H1 (cell line): Measurements from ENCODE around the gene WBP11. TPM values are rescaled to one million over a fixed set of nuclear protein-coding genes. Genes with fewer than 3 reads are reported as not detected.

ENCODE experiments used
- CTCF ChIA-PET: fragments of 300-600 bp; sonication (Branson Sonifier 250); formaldehyde crosslinking; loops from one replicate; lab custom pipeline; 2021; ENCODE audit not compliant: partially characterized antibody; lab: Charles Lee
- POLR2A ChIA-PET: fragments of 300-600 bp; sonication (Branson Sonifier 250); formaldehyde crosslinking; loops from one replicate; lab custom pipeline; 2021; ENCODE audit warnings: inconsistent platforms; ENCODE audit not compliant: partially characterized antibody; lab: Charles Lee
- DNase-seq, 2 experiments: peaks; one replicate each; pipeline versions ENCODE4 v3.0.0 to v3.0.0-alpha.2; 2010 to 2022; ENCODE audit warnings: low spot score in 2 of 2, low read depth in 1 of 2, mixed read lengths in 1 of 2
- FAIRE-seq: peaks from 2 replicates; lab custom pipeline; 2011; peaks lifted over from hg19 to GRCh38; lab: Jason Lieb, UNC
- H2AFZ ChIP-seq: 2 replicates; pipeline ENCODE4 v1.8.1; 2012; ENCODE audit warnings: low read length, inconsistent platforms
- H2AK5ac ChIP-seq: 2 replicates; pipeline ENCODE4 v1.6.1; 2013; ENCODE audit warnings: low read depth, low read length
- H2BK120ac ChIP-seq: replicated peaks from 2 replicates; pipeline ENCODE3; 2013; ENCODE audit warnings: low read depth, low read length, inconsistent platforms
- H2BK12ac ChIP-seq: 2 replicates; pipeline ENCODE4 v1.6.1; 2013; ENCODE audit warnings: low read depth, low read length
- H2BK15ac ChIP-seq: 2 replicates; pipeline ENCODE4 v1.6.1; 2013; ENCODE audit warnings: low read length
- H2BK20ac ChIP-seq: 2 replicates; pipeline ENCODE4 v1.6.1; 2013; ENCODE audit warnings: low read length
- H2BK5ac ChIP-seq: 2 replicates; pipeline ENCODE4 v1.6.1; 2013; ENCODE audit warnings: low read depth, low read length
- H3K14ac ChIP-seq: 2 replicates; pipeline ENCODE4 v1.6.1; 2013; ENCODE audit warnings: inconsistent platforms; ENCODE audit not compliant: insufficient read length
- H3K18ac ChIP-seq: 2 replicates; pipeline ENCODE4 v1.6.1; 2013; ENCODE audit warnings: low read length; ENCODE audit errors: extremely low read depth
- H3K23ac ChIP-seq: 2 replicates; pipeline ENCODE4 v1.6.1; 2013; ENCODE audit warnings: inconsistent platforms; ENCODE audit not compliant: insufficient read length
- H3K23me2 ChIP-seq: 2 replicates; pipeline ENCODE4 v1.6.1; 2013; ENCODE audit warnings: low read depth, low read length
- H3K27ac ChIP-seq: 2 replicates; pipeline ENCODE4 v1.6.1; 2011; ENCODE audit warnings: low read depth, low read length, inconsistent platforms
- H3K27me3 ChIP-seq, 4 experiments: replicated peaks in 1 of 4; 1 replicate in 1 of 4; 2 replicates in 3 of 4; pipeline versions ENCODE4 v1.6.1 to v1.8.1; 2011 to 2013; ENCODE audit warnings: low read length in 3 of 4, mild to moderate bottlenecking in 3 of 4, inconsistent platforms in 2 of 4, mixed read lengths in 2 of 4, moderate library complexity in 1 of 4; ENCODE audit not compliant: control insufficient read depth in 3 of 4, insufficient read depth in 3 of 4; ENCODE audit errors: extremely low read depth in 1 of 4
- H3K36me3 ChIP-seq, 4 experiments: 2 replicates each; pipeline versions ENCODE4 v1.6.1 to v1.8.1; 2011 to 2013; ENCODE audit warnings: mild to moderate bottlenecking in 4 of 4, low read length in 3 of 4, moderate library complexity in 2 of 4, control low read depth in 1 of 4, inconsistent platforms in 1 of 4; ENCODE audit not compliant: insufficient read depth in 4 of 4, control insufficient read depth in 2 of 4
- H3K4ac ChIP-seq: replicated peaks from 2 replicates; pipeline ENCODE3; 2013; ENCODE audit warnings: low read length, low read depth, mixed read lengths, inconsistent platforms; ENCODE audit not compliant: insufficient read length
- H3K4me1 ChIP-seq, 4 experiments: replicated peaks in 1 of 4; 1 replicate in 1 of 4; 2 replicates in 3 of 4; pipeline versions ENCODE4 v1.6.1 to v1.8.1; 2011 to 2013; ENCODE audit warnings: low read length in 3 of 4, inconsistent platforms in 2 of 4, mixed read lengths in 1 of 4; ENCODE audit not compliant: insufficient read depth in 4 of 4, control insufficient read depth in 3 of 4
- H3K4me2 ChIP-seq, 2 experiments: 2 replicates each; pipeline versions ENCODE4 v1.6.1 to v1.8.1; 2011 to 2013; ENCODE audit warnings: low read depth in 2 of 2, low read length in 2 of 2, control low read depth in 1 of 2, inconsistent platforms in 1 of 2, mild to moderate bottlenecking in 1 of 2; ENCODE audit not compliant: insufficient read depth in 1 of 2
- H3K4me3 ChIP-seq, 4 experiments: fragments of 200-600, 300-600 bp in 1 of 4; sonication (generic), shearing (Covaris generic), sonication (Bioruptor Twin) in 1 of 4; 2 replicates each; pipeline versions ENCODE4 v1.5.1 to v1.8.1; 2011 to 2016; ENCODE audit warnings: low read length in 4 of 4, low read depth in 3 of 4, control low read depth in 2 of 4, inconsistent platforms in 2 of 4, mild to moderate bottlenecking in 2 of 4, mixed read lengths in 1 of 4, moderate library complexity in 1 of 4; ENCODE audit not compliant: insufficient read depth in 2 of 4; ENCODE audit errors: extremely low read depth in 1 of 4
- H3K56ac ChIP-seq: replicated peaks from 2 replicates; pipeline ENCODE3; 2013; ENCODE audit warnings: low read depth, mild to moderate bottlenecking, mixed read lengths, low read length, inconsistent platforms; ENCODE audit not compliant: insufficient read length
- H3K79me1 ChIP-seq: 2 replicates; pipeline ENCODE4 v1.6.1; 2013; ENCODE audit warnings: low read depth, low read length, control low read depth
- H3K79me2 ChIP-seq, 2 experiments: 2 replicates each; pipeline versions ENCODE4 v1.6.1 to v1.8.1; 2012 to 2013; ENCODE audit warnings: low read length in 2 of 2, mild to moderate bottlenecking in 2 of 2, inconsistent platforms in 1 of 2; ENCODE audit not compliant: insufficient read depth in 2 of 2, control insufficient read depth in 1 of 2
- H3K9ac ChIP-seq, 4 experiments: replicated peaks in 1 of 4; 1 replicate in 1 of 4; 2 replicates in 3 of 4; pipeline versions ENCODE4 v1.6.1 to v1.8.1; 2011 to 2013; ENCODE audit warnings: low read depth in 3 of 4, low read length in 3 of 4, control low read depth in 2 of 4, mild to moderate bottlenecking in 2 of 4, moderate library complexity in 2 of 4, inconsistent platforms in 1 of 4; ENCODE audit errors: extremely low read depth in 1 of 4
- H3K9me3 ChIP-seq, 2 experiments: 2 replicates each; pipeline versions ENCODE4 v1.6.1 to v1.8.1; 2012 to 2013; ENCODE audit warnings: mild to moderate bottlenecking in 2 of 2, moderate library complexity in 2 of 2, control low read depth in 1 of 2, inconsistent platforms in 1 of 2, low read depth in 1 of 2, low read length in 1 of 2, mixed read lengths in 1 of 2; ENCODE audit not compliant: insufficient read depth in 2 of 2
- H4K20me1 ChIP-seq, 2 experiments: replicated peaks in 1 of 2; 2 replicates each; pipeline versions ENCODE3 to v1.8.1; 2011 to 2013; ENCODE audit warnings: inconsistent platforms in 2 of 2, low read length in 2 of 2, mild to moderate bottlenecking in 1 of 2; ENCODE audit not compliant: insufficient read depth in 2 of 2, control insufficient read depth in 1 of 2
- H4K5ac ChIP-seq: 2 replicates; pipeline ENCODE4 v1.6.1; 2013; ENCODE audit warnings: low read length, low read depth, mixed read lengths, inconsistent platforms; ENCODE audit not compliant: insufficient read length
- H4K8ac ChIP-seq: 2 replicates; pipeline ENCODE4 v1.8.0; 2013; ENCODE audit warnings: mild to moderate bottlenecking, moderate library complexity, low read length, inconsistent platforms; ENCODE audit not compliant: insufficient read depth; ENCODE audit errors: extremely low read depth
- H4K91ac ChIP-seq: replicated peaks from 2 replicates; pipeline ENCODE3; 2013; ENCODE audit warnings: low read length, mixed read lengths, inconsistent platforms; ENCODE audit not compliant: insufficient read length
- NANOG ChIP-seq: IDR thresholded peaks from 2 replicates; pipeline ENCODE4 v1.6.1; 2011; ENCODE audit warnings: low read length, low read depth, mild to moderate bottlenecking, inconsistent platforms; ENCODE audit not compliant: insufficient read depth, poor library complexity, severe bottlenecking
- RAD21 ChIP-seq, 2 experiments: IDR thresholded peaks in 1 of 2; conservative IDR thresholded peaks in 1 of 2; 2 replicates each; pipeline ENCODE4 v1.6.1; 2011; ENCODE audit warnings: low read depth in 2 of 2, low read length in 2 of 2, improper control_type of control experiment in 1 of 2, inconsistent platforms in 1 of 2, mild to moderate bottlenecking in 1 of 2, moderate library complexity in 1 of 2
- SIN3A ChIP-seq, 2 experiments: IDR thresholded peaks in 1 of 2; conservative IDR thresholded peaks in 1 of 2; 2 replicates each; pipeline ENCODE4 v1.6.1; 2011 to 2012; ENCODE audit warnings: low read length in 2 of 2, improper control_type of control experiment in 1 of 2, low read depth in 1 of 2, mild to moderate bottlenecking in 1 of 2
- polyA plus RNA-seq, 7 experiments: library from polyadenylated mRNA; depleted of rRNA in 3 of 7; stranded (reverse) in 5 of 7; unstranded in 2 of 7; fragments of >200 nt in 5 of 7; fragments of 200-250 nt in 2 of 7; gene quantifications; 1 replicate in 5 of 7; 2 replicates in 1 of 7; 4 replicates in 1 of 7; pipeline versions ENCODE4 v1.2.1 to v1.2.3, GENCODE V29; 2011 to 2013; ENCODE audit warnings: missing spikeins in 2 of 7, mixed read lengths in 2 of 7
- total RNA-seq: library from RNA; stranded (reverse); fragmentation: NEBNext Ultra II Directional; extraction: Animal tissue kit (Norgen Biotek cat#: 25700); gene quantifications from 2 replicates; pipeline ENCODE4 v1.2.1, GENCODE V29; 2021

The WBP11 gene
- total and polyA plus RNA-seq, 2 of the 8 experiments (the other 6 are each of a cell fraction or from before 2014, with no cell fraction given): 22.1 to 134 TPM

DNA sequence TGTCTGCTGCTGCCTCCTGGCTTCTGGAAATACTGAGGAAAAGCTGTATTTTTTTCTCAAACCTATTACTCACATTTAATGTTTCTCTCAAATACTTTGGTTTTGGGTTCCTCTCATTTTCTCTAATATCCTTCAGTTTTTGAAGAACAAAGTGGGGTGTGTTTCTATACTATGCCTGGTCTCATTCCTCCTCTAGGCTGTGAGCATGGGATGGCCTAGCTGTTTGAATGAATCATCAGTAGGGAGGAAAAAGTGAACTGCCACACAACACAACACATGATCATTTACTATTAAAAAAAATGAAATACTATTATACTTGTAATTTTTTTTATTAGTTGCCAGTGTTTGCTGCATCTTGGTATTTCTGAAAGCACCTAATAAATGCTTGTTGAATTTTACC, 22.0 kb upstream of the WBP11 start:
- Histone ChIP-seq H3K27me3 (no peaks in the 10 kb centered on the region), H3K9me3 (no peaks in the 10 kb centered on the region), H2BK5ac (no peak overlapping the region), H3K4ac (no peak overlapping the region), H2BK12ac (no peak overlapping the region), H3K4me3 (no peak overlapping the region), H3K9ac (no peak overlapping the region), H3K4me1 (no peaks in the 10 kb centered on the region; a peak in 2 of 7 replicates), H3K79me2 (no peaks in the 10 kb centered on the region), H3K27ac (no peak overlapping the region), H3K23ac (no peak overlapping the region), H3K18ac (no peak overlapping the region), H4K91ac (no peak overlapping the region), H4K5ac (no peak overlapping the region), H3K36me3 (no peaks in the 10 kb centered on the region), H3K79me1 (no peaks in the 10 kb centered on the region), H2AFZ (no peak overlapping the region), H2BK120ac (no peak overlapping the region), H3K56ac (no peak overlapping the region), H3K14ac (no peak overlapping the region), H4K20me1 (no peaks in the 10 kb centered on the region), H4K8ac (no peak overlapping the region), H3K4me2 (no peak overlapping the region), H3K23me2 (no peaks in the 10 kb centered on the region; the same call in 1 of the 2 replicates), H2BK15ac (no peak overlapping the region), H2BK20ac (no peak overlapping the region), H2AK5ac (no peak overlapping the region)
- no peak for DNase-seq
- POLR2A ChIA-PET: interaction anchor here (1.0 to 1.1 kb wide), 2 partner anchors 52 to 53 kb away, joined by 3 to 4 read pairs; no protein-coding TSS in a partner anchor
- CTCF ChIA-PET: interaction anchor here (0.7 to 1.9 kb wide), 6 partner anchors 16 to 396 kb away, joined by 3 to 6 read pairs (median 4); partner anchors contain the start of gene RERG
- FAIRE-seq: no peak
- no peak for TF ChIP-seq NANOG
- no peak for TF ChIP-seq RAD21 (IDR thresholded peaks at IDR 0.05 in 1 of 2, conservative IDR thresholded peaks at IDR 0.05 in 1 of 2; ENCODE audit: low read depth in 2 of 2, low read length in 2 of 2)
- TF ChIP-seq SIN3A (conservative IDR thresholded peaks at IDR 0.05 in 1 of 2, IDR thresholded peaks at IDR 0.05 in 1 of 2; ENCODE audit: low read depth in 1 of 2, low read length in 2 of 2): no peak
